Measurements from ENCODE around the gene TJP1.
"Not testable (repeated sequence)": the region's sequence is repeated elsewhere in the genome, so short reads cannot be mapped to it uniquely, and the experiment has no call there.

TJP1 gene

DNA sequence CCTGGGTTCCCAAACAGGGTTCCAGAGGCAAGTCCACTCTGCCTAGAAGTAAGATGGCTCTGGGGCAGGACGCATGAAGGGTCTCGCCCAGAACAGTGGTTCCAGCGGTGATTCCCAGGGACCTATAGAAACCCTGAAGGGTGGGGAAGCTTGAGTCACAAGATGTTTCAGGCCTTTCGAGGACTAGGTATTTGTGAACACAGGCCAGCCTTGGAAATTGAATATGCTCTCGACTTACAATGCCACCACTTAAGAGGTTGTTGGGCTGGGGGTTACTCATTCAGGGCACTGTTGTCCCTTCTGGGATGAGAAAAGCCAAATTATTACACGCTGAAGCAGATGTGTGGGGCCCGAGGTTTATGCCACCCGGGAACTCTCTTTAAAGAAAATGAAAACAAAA lies 152.0 kb downstream of the TJP1 start:
- no peak for DNase-seq

DNA sequence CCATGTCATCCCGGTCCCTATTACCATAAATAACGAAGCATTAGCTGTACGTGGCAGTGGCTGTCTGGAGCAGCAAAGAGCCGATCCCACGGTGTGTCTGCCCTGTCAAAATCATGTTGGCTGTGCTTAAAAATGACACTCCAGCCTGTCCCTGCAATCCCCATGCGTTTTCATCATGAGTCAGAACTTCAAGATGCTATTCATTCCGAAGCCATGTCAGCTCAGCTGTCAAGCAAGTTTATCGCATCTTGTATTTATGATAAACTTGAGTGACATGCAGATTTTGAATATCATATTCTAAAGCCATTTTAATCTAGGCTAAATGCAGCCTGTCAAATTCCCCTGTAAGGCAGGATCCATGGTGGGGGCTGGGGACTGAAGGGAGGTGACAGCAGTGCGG lies 152.4 kb downstream of the TJP1 start:
- DNase-seq: no peak

DNA sequence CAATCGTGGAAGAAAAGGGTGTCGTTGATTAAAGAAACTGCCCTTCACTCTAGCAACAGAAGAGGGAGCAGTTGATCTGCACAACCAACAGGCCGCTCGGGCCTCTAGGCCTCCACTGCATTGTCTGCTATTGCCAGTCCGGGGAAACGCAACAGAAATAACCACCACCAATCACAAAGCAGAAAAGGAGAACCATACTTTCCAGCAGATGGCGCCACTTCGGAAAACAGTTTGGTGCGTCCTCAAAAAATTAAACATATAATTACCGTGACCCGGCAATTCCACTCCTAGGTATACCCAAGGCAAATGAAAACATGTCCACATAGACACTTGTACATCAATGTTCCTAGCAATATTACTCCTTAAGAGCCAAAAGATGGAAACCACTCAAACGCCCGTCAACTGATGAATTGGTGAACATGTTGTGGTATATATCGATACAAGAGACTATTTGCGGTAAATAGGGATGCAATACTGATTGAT lies 154.1 kb downstream of the TJP1 start:
- DNase-seq: peak in 33 of 51 donors; percentile 17 to 81 (median 51)

GRCh38 chr15:29666241-29666640 lies 156.0 kb downstream of the TJP1 start:
- DNase-seq: no peak

- no peak for DNase-seq
Measured at GRCh38 chr15:29665444-29666003, 156.7 kb downstream of the TJP1 start.

DNA sequence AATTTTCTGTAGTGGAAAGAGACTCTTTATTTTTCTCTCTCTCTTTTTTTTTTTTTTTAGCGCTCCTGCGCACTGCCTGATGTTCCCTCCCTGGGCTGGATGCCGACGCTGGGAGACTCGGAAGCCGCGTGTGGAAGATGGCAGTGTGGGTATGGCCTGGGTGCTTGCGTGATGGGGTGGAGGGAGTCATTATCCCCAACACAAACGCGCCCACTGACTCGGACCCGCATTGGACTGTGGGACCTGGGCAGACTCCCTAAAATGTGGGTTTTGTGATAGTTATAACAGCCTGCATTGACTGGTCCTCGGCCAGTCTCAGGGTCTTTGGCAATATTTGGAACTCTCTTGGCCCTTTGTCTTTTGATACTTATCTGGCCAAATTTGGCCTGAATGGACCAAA lies 157.9 kb downstream of the TJP1 start:
- no peak for DNase-seq

DNA sequence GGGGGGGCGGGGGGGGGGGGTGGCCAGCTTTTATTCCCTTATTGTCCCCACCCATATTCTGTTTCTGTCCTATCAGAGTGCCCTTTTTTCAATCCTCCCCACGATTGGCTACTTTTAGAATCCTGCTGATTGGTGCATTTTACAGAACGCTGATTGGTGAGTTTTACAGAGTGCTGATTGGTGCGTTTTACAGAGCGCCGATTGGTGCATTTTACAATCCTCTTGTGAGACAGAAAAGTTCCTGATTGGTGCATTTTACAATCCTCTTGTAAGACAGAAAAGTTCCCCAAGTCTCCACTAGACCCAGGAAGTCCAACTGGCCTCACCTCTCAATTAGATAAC lies 164.8 kb downstream of the TJP1 start:
- DNase-seq: not testable (repeated sequence)

DNA sequence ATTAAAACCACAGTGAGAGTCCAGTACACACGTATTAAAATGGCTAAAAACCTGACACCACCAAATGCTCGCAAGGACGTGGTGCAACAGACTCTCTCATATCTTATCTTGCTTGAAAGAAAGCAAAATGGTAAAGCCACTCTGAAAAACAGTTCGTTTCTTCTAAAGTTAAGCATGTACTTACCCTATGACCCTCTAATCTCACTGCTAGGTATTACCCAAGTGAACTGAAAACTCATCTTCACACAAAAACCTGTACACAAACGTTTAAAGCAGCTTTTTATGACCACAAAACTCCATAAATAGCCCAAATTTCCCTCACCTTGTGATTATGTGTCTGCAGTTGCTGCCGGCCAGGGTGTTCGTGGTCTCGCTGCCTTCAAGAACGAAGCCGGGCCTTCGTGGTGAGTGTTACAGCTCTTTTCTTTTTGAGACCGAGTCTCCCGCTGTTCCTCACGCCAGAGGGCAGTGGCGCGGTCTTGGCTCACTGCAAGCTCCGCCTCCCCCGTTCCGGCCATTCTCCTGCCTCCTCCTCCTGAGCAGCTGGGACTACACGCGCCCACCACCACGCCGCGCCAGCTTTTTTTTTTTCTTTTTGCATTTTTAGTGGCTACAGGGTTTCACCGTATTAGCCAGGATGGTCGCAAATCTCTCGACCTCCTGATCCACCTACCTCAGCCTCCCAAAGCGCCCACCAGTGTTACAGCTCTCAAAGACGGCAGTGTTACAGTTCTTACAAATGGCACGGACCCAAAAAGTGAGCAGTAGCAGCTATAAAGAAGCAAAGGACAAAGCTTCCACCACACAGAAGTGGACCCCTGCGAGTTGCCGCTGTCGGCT lies 165.4 kb downstream of the TJP1 start:
- no peak for DNase-seq

- no peak for DNase-seq
Measured at GRCh38 chr15:29652595-29652994, 169.7 kb downstream of the TJP1 start.

DNA sequence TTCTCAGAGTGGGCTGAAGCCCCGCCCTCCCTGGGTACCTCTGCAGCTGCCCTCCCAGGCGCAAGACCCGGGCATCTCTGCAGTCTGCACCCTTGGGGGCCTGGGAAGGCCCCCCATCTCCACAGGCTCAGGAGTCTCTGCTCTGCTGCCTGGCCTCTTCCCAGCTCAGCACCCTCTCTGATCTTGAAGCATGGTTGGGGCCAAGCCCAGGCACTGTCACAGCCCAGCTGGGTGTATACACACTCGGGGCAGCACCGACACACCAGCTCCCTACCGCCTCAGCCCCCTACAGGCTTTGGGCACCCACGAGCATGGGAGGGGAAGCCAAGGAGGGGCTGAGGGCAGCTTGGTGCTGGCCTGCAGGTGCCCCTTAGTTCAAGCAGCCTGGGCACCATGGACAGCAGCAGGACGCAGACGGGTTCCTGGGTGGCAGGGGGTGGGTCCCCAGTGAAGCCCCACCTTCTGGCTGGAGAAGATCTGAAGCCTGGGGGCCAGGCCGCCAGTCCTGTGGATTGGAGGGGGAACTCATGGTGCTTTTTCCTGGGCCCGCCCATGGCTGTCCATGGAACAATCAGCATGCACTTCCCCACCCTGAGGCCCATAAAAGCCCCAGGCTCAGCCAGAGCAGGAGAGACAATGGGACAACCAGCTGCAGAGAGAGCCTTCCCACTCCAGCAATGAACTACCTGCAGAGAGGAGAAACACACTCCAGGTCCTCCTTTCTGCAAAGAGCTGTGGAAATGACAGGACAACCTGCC lies 170.6 kb downstream of the TJP1 start:
- DNase-seq: no peak
